Spleen (tissue), 11 donors: Measurements from ENCODE around the gene RIBC2. TPM values are rescaled to one million over a fixed set of nuclear protein-coding genes. Genes with fewer than 3 reads are reported as not detected.

Source experiments
- DNase-seq: peaks from one replicate; pipeline ENCODE4 v3.0.0-alpha.2; 2020
- H3K27ac ChIP-seq, 8 donors: fragments of 200-600 bp; sonication (generic) in 7 of 8; 1 replicate in 4 of 8; 2 replicates in 4 of 8; pipeline versions ENCODE4 v1.5.0 to v1.8.0; 2016 to 2021; ENCODE audit warnings: inconsistent platforms in 4 of 8, mild to moderate bottlenecking in 4 of 8, moderate library complexity in 1 of 8
- H3K27me3 ChIP-seq, 7 donors: fragments of 200-600 bp; sonication (generic) in 6 of 7; replicated peaks in 1 of 7; 1 replicate in 4 of 7; 2 replicates in 3 of 7; pipeline versions ENCODE4 v1.5.0 to v1.8.0; 2016 to 2021; ENCODE audit warnings: inconsistent platforms in 3 of 7, mild to moderate bottlenecking in 1 of 7
- H3K36me3 ChIP-seq, 6 donors: fragments of 200-600 bp; sonication (generic) in 5 of 6; 1 replicate in 4 of 6; 2 replicates in 2 of 6; pipeline versions ENCODE4 v1.5.0 to v1.8.0; 2016 to 2021; ENCODE audit warnings: inconsistent platforms in 2 of 6
- H3K4me1 ChIP-seq, 6 donors: fragments of 200-600 bp; sonication (generic) in 5 of 6; 1 replicate in 3 of 6; 2 replicates in 3 of 6; pipeline versions ENCODE4 v1.5.0 to v1.8.0; 2016 to 2021; ENCODE audit warnings: inconsistent platforms in 3 of 6
- H3K4me3 ChIP-seq, 8 donors: fragments of 200-600 bp; sonication (generic) in 7 of 8; 1 replicate in 4 of 8; 2 replicates in 4 of 8; pipeline versions ENCODE4 v1.5.0 to v1.8.0; 2016 to 2021; ENCODE audit warnings: inconsistent platforms in 4 of 8, mild to moderate bottlenecking in 4 of 8, moderate library complexity in 2 of 8
- H3K9me3 ChIP-seq, 8 donors: fragments of 200-600 bp; sonication (generic) in 7 of 8; 1 replicate in 4 of 8; 2 replicates in 4 of 8; pipeline versions ENCODE4 v1.5.0 to v1.8.0; 2016 to 2021; ENCODE audit warnings: inconsistent platforms in 4 of 8
- POLR2A ChIP-seq, 3 donors: fragments of 450-650 bp; IDR thresholded peaks; one replicate each; pipeline ENCODE4 v1.5.1; 2017; ENCODE audit warnings: antibody characterized with exemption in 3 of 3, mild to moderate bottlenecking in 1 of 3
- POLR2AphosphoS5 ChIP-seq, 3 donors: sonication (generic); formaldehyde crosslinking; IDR thresholded peaks; one replicate each; pipeline ENCODE4 v1.5.1; 2017; ENCODE audit warnings: antibody characterized with exemption in 3 of 3
- WGBS, 5 donors: extraction: QIAGEN DNeasy Blood & Tissue Kit in 3 of 5; methylation state at CpG; one replicate each; pipeline versions ENCODE4 v1.1.5 to v1.1.7; 2013 to 2018; 5-methylcytosine and 5-hydroxymethylcytosine counted together
- intact Hi-C: fragments of 100-400 bp; cut with DNase I; formaldehyde crosslinking; loops from one replicate; pipeline ENCODE4 v1.15.0; 2023; ENCODE audit warnings: low total_unique reads
- polyA plus RNA-seq, 3 donors: library from polyadenylated mRNA; stranded (reverse); fragments of 200-250 nt; gene quantifications; one replicate each; pipeline ENCODE4 v1.2.1, GENCODE V29; 2013
- total RNA-seq, 7 donors: library from RNA; depleted of rRNA in 3 of 7; stranded (reverse); fragments of >200 nt in 3 of 7; fragmentation: NEBNext Ultra II Directional in 4 of 7; extraction: Animal tissue kit (Norgen Biotek cat#: 25700) in 4 of 7; gene quantifications; one replicate each; pipeline versions ENCODE4 v1.1.0 to v1.2.1, GENCODE V29; 2016 to 2021
- TF ChIP-seq, protein P1 (sequence below), 11 experiments: fragments of 200-600 bp in 7 of 11; fragments of 450-650 bp in 4 of 11; sonication (generic) in 4 of 11; IDR thresholded peaks in 8 of 11; conservative IDR thresholded peaks in 3 of 11; 1 replicate in 7 of 11; 2 replicates in 4 of 11; pipeline versions ENCODE4 v1.4.0 to v1.8.0; 2016 to 2021; ENCODE audit warnings: antibody characterized with exemption in 11 of 11, inconsistent platforms in 4 of 11, mild to moderate bottlenecking in 1 of 11
- donor health status: healthy with polysubstance abuse.
- donor health status: DM: no; HTN: no; CAD: no; lungs with moderate emphysema.
- donor health status: DM: no; HTN: no; CAD: no.
- donor health status: Bipolar disorder and iron deficiency.
- donor health status: healthy.
- donor health status: DM: no; HTN: no; CAD: no.
- donor health status: DM: yes; HTN: yes; CAD: no.

The RIBC2 gene
- total and polyA plus RNA-seq, 10 donors = 0.27 to 0.83 (median 0.37) TPM; not detected in 4

GRCh38 chr22:45425101-45425500, 11.6 kb downstream of the RIBC2 start:
- H3K4me3 ChIP-seq = no peak overlapping the region
- TF ChIP-seq POLR2AphosphoS5 (IDR thresholded peaks at IDR 0.05) (no peak), POLR2A (IDR thresholded peaks at IDR 0.05) (no peak)
- TF ChIP-seq, protein P1, sequence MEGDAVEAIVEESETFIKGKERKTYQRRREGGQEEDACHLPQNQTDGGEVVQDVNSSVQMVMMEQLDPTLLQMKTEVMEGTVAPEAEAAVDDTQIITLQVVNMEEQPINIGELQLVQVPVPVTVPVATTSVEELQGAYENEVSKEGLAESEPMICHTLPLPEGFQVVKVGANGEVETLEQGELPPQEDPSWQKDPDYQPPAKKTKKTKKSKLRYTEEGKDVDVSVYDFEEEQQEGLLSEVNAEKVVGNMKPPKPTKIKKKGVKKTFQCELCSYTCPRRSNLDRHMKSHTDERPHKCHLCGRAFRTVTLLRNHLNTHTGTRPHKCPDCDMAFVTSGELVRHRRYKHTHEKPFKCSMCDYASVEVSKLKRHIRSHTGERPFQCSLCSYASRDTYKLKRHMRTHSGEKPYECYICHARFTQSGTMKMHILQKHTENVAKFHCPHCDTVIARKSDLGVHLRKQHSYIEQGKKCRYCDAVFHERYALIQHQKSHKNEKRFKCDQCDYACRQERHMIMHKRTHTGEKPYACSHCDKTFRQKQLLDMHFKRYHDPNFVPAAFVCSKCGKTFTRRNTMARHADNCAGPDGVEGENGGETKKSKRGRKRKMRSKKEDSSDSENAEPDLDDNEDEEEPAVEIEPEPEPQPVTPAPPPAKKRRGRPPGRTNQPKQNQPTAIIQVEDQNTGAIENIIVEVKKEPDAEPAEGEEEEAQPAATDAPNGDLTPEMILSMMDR (IDR thresholded peaks at IDR 0.05 in 8 of 11, conservative IDR thresholded peaks at IDR 0.05 in 3 of 11) = no peak
- peak; percentile 32 for DNase-seq
- peaks cover 0 to 9% (median 4%) of the 10 kb centered on the region in 8 donors for H3K9me3 ChIP-seq
- H3K27me3 ChIP-seq = peaks cover 0 to 4% (median 0%) of the 10 kb centered on the region in 7 donors
- no peaks in the 10 kb centered on the region for H3K36me3 ChIP-seq
- WGBS, 5 donors = 68 to 88% (median 81%) methylated on average over 5 of the region's 5 CpGs
- H3K4me1 ChIP-seq = peaks cover 0 to 8% (median 0%) of the 10 kb centered on the region in 6 donors
- intact Hi-C loops = no loop called here
- H3K27ac ChIP-seq = no peak overlapping the region

DNA sequence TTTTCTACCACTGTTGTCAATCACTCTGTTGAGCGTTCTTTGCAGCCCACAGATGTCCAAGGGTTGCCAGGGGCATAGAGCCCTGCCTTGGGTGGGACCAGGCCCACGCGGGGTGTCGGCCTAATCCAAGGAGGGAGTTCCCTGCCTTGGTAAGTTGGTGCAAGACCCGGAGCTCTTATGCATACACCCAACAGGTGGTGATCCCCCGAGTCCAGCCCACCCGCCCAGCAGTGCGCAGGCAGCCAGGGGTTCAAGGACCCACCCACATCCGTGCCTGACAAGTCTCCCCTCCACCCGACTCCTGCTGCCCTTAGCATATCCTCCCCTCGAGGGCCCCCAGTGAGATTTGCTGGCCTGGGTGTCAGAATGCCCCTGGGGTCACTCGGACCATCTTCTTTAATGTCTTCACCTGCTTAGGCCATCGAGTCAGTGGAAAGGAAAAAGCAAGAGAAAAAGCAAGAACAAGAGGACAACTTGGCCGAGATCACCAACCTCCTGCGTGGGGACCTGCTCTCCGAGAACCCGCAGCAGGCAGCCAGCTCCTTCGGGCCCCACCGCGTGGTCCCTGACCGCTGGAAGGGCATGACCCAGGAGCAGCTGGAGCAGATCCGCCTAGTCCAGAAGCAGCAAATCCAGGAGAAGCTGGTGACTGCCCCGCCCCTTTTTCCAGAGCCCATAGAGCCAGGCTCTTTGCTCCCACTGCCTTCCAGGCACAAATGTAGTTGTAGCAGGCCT, 12.2 kb downstream of the RIBC2 start:
- peak; percentile 47 for DNase-seq
- Histone ChIP-seq H3K4me3 (no peak overlapping the region), H3K27me3 (peaks cover 0 to 4% (median 0%) of the 10 kb centered on the region in 7 donors), H3K36me3 (no peaks in the 10 kb centered on the region), H3K9me3 (peaks cover 0 to 9% (median 4%) of the 10 kb centered on the region in 8 donors), H3K4me1 (peaks cover 0 to 8% (median 0%) of the 10 kb centered on the region in 6 donors), H3K27ac (no peak overlapping the region)
- 90 to 95% (median 93%) methylated on average over 22 to 23 of the region's 23 CpGs for WGBS, 5 donors
- intact Hi-C loops = no loop called here
- TF ChIP-seq, protein P1 (IDR thresholded peaks at IDR 0.05 in 8 of 11, conservative IDR thresholded peaks at IDR 0.05 in 3 of 11) = no peak
- TF ChIP-seq POLR2A (IDR thresholded peaks at IDR 0.05) (no peak), POLR2AphosphoS5 (IDR thresholded peaks at IDR 0.05) (no peak)

GRCh38 chr22:45426387-45426786, 12.9 kb downstream of the RIBC2 start:
- DNase-seq = peak; percentile 47
- WGBS, 5 donors = 92 to 99% (median 98%) methylated on average over 9 of the region's 9 CpGs
- Histone ChIP-seq H3K4me3 (no peak overlapping the region), H3K27ac (no peak overlapping the region), H3K27me3 (peaks cover 0 to 4% (median 0%) of the 10 kb centered on the region in 7 donors), H3K4me1 (peaks cover 0 to 8% (median 0%) of the 10 kb centered on the region in 6 donors), H3K36me3 (no peaks in the 10 kb centered on the region), H3K9me3 (peaks cover 0 to 9% (median 4%) of the 10 kb centered on the region in 8 donors)
- intact Hi-C loops = no loop called here
- no peak for TF ChIP-seq POLR2AphosphoS5 (IDR thresholded peaks at IDR 0.05)
- TF ChIP-seq, protein P1 (IDR thresholded peaks at IDR 0.05 in 8 of 11, conservative IDR thresholded peaks at IDR 0.05 in 3 of 11) = no peak
- TF ChIP-seq POLR2A (IDR thresholded peaks at IDR 0.05) = no peak

DNA sequence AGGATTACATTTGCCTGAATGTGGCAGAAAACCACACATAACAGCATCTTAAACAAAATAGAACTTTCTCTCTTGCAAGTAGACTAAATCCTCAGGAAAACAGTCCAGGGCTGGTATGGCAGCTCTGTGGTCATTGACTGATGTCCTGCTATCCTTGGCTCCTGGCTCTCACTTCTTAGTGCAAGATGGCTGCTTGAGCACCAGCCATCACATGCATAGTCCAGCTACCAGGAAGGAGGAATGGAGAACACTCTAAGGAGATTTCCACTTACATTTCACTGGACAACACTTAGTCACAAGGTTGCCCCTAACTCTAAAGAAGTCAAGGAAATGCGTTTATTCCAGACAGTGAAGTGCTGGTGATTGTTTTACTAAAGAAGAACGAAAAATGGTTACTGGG, 13.6 kb downstream of the RIBC2 start:
- peaks cover 0 to 9% (median 4%) of the 10 kb centered on the region in 8 donors for H3K9me3 ChIP-seq
- H3K4me3 ChIP-seq = no peak overlapping the region
- intact Hi-C loops = no loop called here
- TF ChIP-seq POLR2AphosphoS5 (IDR thresholded peaks at IDR 0.05) (no peak), POLR2A (IDR thresholded peaks at IDR 0.05) (no peak)
- TF ChIP-seq, protein P1 (IDR thresholded peaks at IDR 0.05 in 8 of 11, conservative IDR thresholded peaks at IDR 0.05 in 3 of 11) = no peak
- WGBS, 5 donors = 61 to 84% (median 76%) methylated on average over 2 of the region's 2 CpGs
- peaks cover 0 to 4% (median 0%) of the 10 kb centered on the region in 7 donors for H3K27me3 ChIP-seq
- no peak overlapping the region for H3K27ac ChIP-seq
- H3K36me3 ChIP-seq = no peaks in the 10 kb centered on the region
- H3K4me1 ChIP-seq = peaks cover 0 to 8% (median 0%) of the 10 kb centered on the region in 6 donors
- DNase-seq = no peak
